K562 (cell line): ENCODE results near the gene SCMH1. TPM values are rescaled to one million over a fixed set of nuclear protein-coding genes. Genes with fewer than 3 reads are reported as not detected.

Source experiments
- ETV6 ChIP-seq, 3 experiments: fragments of 150-350 bp in 1 of 3; sonication (generic) in 1 of 3; formaldehyde crosslinking in 1 of 3; IDR thresholded peaks; 2 replicates each; pipeline versions ENCODE4 v1.6.1 to v1.8.0; 2014 to 2022; ENCODE audit warnings: borderline replicate concordance in 2 of 3, low read depth in 2 of 3, antibody characterized with exemption in 1 of 3, low read length in 1 of 3, mild to moderate bottlenecking in 1 of 3, missing genetic modification reagents in 1 of 3
- EWSR1 ChIP-seq: fragments of 450-650 bp; IDR thresholded peaks from 2 replicates; pipeline ENCODE4 v1.6.1; 2018; ENCODE audit warnings: borderline replicate concordance, mild to moderate bottlenecking, low read depth, moderate library complexity; ENCODE audit not compliant: partially characterized antibody
- FOXP1 ChIP-seq: sonication (generic); formaldehyde crosslinking; IDR thresholded peaks from 2 replicates; pipeline ENCODE4 v1.8.0; 2022; ENCODE audit warnings: mild to moderate bottlenecking, missing genetic modification reagents
- GABPB1 ChIP-seq: sonication (generic); formaldehyde crosslinking; IDR thresholded peaks from 2 replicates; pipeline ENCODE4 v1.8.0; 2022; ENCODE audit warnings: mild to moderate bottlenecking, missing genetic modification reagents
- JUND ChIP-seq, 2 experiments: IDR thresholded peaks; 2 replicates in 1 of 2; 3 replicates in 1 of 2; pipeline ENCODE4 v1.6.1; 2011; ENCODE audit warnings: borderline replicate concordance in 2 of 2, low read depth in 2 of 2, low read length in 2 of 2, improper control_type of control experiment in 1 of 2, missing biosample characterization in 1 of 2, missing genetic modification characterization in 1 of 2, missing genetic modification reagents in 1 of 2
- MGA ChIP-seq: fragments of 450-650 bp; IDR thresholded peaks from 2 replicates; pipeline ENCODE4 v1.6.1; 2016; ENCODE audit warnings: mild to moderate bottlenecking, moderate library complexity
- MITF ChIP-seq: IDR thresholded peaks from 2 replicates; pipeline ENCODE4 v1.6.1; 2014; ENCODE audit warnings: antibody characterized with exemption
- STAG1 ChIP-seq: sonication (generic); formaldehyde crosslinking; IDR thresholded peaks from 2 replicates; pipeline ENCODE4 v1.5.0; 2020; ENCODE audit warnings: missing genetic modification reagents, borderline replicate concordance
- STAT5A ChIP-seq: IDR thresholded peaks from 2 replicates; pipeline ENCODE4 v1.6.1; 2012; ENCODE audit warnings: low read length, inconsistent platforms, borderline replicate concordance
- TCFL5 ChIP-seq: fragments of 250-450 bp; sonication (Bioruptor Pico); conservative IDR thresholded peaks from 2 replicates; pipeline ENCODE4 v1.6.1; 2021; ENCODE audit warnings: mild to moderate bottlenecking, moderate library complexity, matching md5 sums
- TEAD4 ChIP-seq, 2 experiments: sonication (generic) in 1 of 2; formaldehyde crosslinking in 1 of 2; IDR thresholded peaks; 2 replicates each; pipeline versions ENCODE4 v1.6.1 to v1.8.0; 2012 to 2022; ENCODE audit warnings: borderline replicate concordance in 1 of 2, inconsistent platforms in 1 of 2, low read length in 1 of 2, mild to moderate bottlenecking in 1 of 2, missing genetic modification reagents in 1 of 2
- ZNF589 ChIP-seq: fragments of 200-800 bp; sonication (Bioruptor generic); IDR thresholded peaks from 2 replicates; pipeline ENCODE4 v1.6.1; 2016; ENCODE audit warnings: low read depth, missing genetic modification characterization, missing compliant biosample characterization
- ZNF79 ChIP-seq: fragments of 250-450 bp; sonication (Bioruptor Pico); IDR thresholded peaks from 2 replicates; pipeline ENCODE4 v1.4.0; 2020; ENCODE audit warnings: low read depth, mild to moderate bottlenecking, moderate library complexity
- polyA plus RNA-seq, 8 experiments: library from polyadenylated mRNA; depleted of rRNA in 4 of 8; stranded (reverse) in 5 of 8; unstranded in 3 of 8; fragments of >200 nt; fragmentation: Nextera tagmentation in 2 of 8; fragmentation: Illumina TruSeq in 1 of 8; extraction: Ambion mirVana in 2 of 8; extraction: Trizol in 1 of 8; gene quantifications; 2 replicates each; pipeline versions ENCODE4 v1.2.1 to v1.2.3, GENCODE V29; 2011 to 2014; ENCODE audit warnings: inconsistent platforms in 1 of 8, missing spikeins in 1 of 8
- total RNA-seq, 7 experiments: library from RNA; depleted of rRNA in 6 of 7; stranded (reverse); fragments of >200 nt in 6 of 7; fragmentation: Illumina TruSeq in 2 of 7; extraction: Trizol in 2 of 7; gene quantifications; 2 replicates each; pipeline versions ENCODE4 v1.2.1 to v1.2.3, GENCODE V29; 2011 to 2021; ENCODE audit warnings: low replicate concordance in 1 of 7

SCMH1 gene
- total and polyA plus RNA-seq, 9 of the 15 experiments (the other 6 are each of a cell fraction or from before 2014, with no cell fraction given): 8.5 to 37.0 (median 26.8) TPM

- peak; percentile 99 for TF ChIP-seq MITF
- no peak for TF ChIP-seq ETV6 (IDR thresholded peaks at IDR 0.05; ENCODE audit: borderline replicate concordance in 1 of 2, low read depth in 2 of 2, low read length in 1 of 2)
- TF ChIP-seq ETV6 (CRISPR knock-in tag; IDR thresholded peaks at IDR 0.05; ENCODE audit: borderline replicate concordance): no peak
- 0 out of 2 replicates have a peak, but pooled peaks have one; percentile 47 for TF ChIP-seq FOXP1
- TF ChIP-seq GABPB1 (CRISPR knock-in tag): peak; percentile 85
- no peak; the same call in 1 of the 2 replicates for TF ChIP-seq STAG1 (CRISPR knock-in tag)
- no peak for TF ChIP-seq TCFL5 (CRISPR knock-in tag)
- TF ChIP-seq MGA: peak; percentile 92
- TF ChIP-seq EWSR1: no peak
- peak; percentile 97 for TF ChIP-seq TEAD4 (IDR thresholded peaks at IDR 0.05; ENCODE audit: low read length)
- TF ChIP-seq TEAD4 (CRISPR knock-in tag; IDR thresholded peaks at IDR 0.05; ENCODE audit: borderline replicate concordance): no peak
- TF ChIP-seq STAT5A: peak; percentile 91
- TF ChIP-seq ZNF79: no peak
- peak; percentile 86 for TF ChIP-seq JUND (IDR thresholded peaks at IDR 0.05; ENCODE audit: borderline replicate concordance, low read depth, low read length)
- TF ChIP-seq JUND (tag; IDR thresholded peaks at IDR 0.05; ENCODE audit: borderline replicate concordance, low read depth, low read length): peak; percentile 91; the same call in 2 of the 3 replicates
- TF ChIP-seq ZNF589: peak; percentile 96
Measured at GRCh38 chr1:41003640-41004220, 238.4 kb downstream of the SCMH1 start (continued).
